Small intestine (tissue), 7 donors: ENCODE results near the gene UBA7. TPM values are rescaled to one million over a fixed set of nuclear protein-coding genes. Genes with fewer than 3 reads are reported as not detected.
"Not testable (repeated sequence)": the region's sequence is repeated elsewhere in the genome, so short reads cannot be mapped to it uniquely, and the experiment has no call there.

Source experiments
- DNase-seq, 2 donors: peaks; one replicate each; pipeline versions ENCODE4 v3.0.0 to v3.0.0-alpha.2; 2013
- FAIRE-seq: peaks from 2 replicates; lab custom pipeline; 2012; peaks lifted over from hg19 to GRCh38; lab: Jason Lieb, UNC
- H3K27ac ChIP-seq, 3 donors: one replicate each; pipeline ENCODE4 v1.5.1; 2013; ENCODE audit warnings: low read length in 2 of 3, mild to moderate bottlenecking in 2 of 3, control low read depth in 1 of 3, inconsistent platforms in 1 of 3, low read depth in 1 of 3, moderate library complexity in 1 of 3
- H3K27me3 ChIP-seq, 3 donors: one replicate each; pipeline ENCODE4 v1.6.1; 2013; ENCODE audit warnings: low read length in 3 of 3, inconsistent platforms in 1 of 3; ENCODE audit not compliant: control insufficient read depth in 3 of 3, insufficient read depth in 3 of 3
- H3K36me3 ChIP-seq, 3 donors: one replicate each; pipeline ENCODE4 v1.6.1; 2013; ENCODE audit warnings: low read length in 3 of 3, inconsistent platforms in 1 of 3, low read depth in 1 of 3, mild to moderate bottlenecking in 1 of 3, moderate library complexity in 1 of 3; ENCODE audit not compliant: control insufficient read depth in 3 of 3, insufficient read depth in 2 of 3
- H3K4me1 ChIP-seq, 3 donors: one replicate each; pipeline ENCODE4 v1.6.1; 2013; ENCODE audit warnings: low read length in 2 of 3, inconsistent platforms in 1 of 3, low read depth in 1 of 3, mild to moderate bottlenecking in 1 of 3, moderate library complexity in 1 of 3; ENCODE audit not compliant: control insufficient read depth in 3 of 3, insufficient read depth in 2 of 3
- H3K4me3 ChIP-seq, 3 donors: one replicate each; pipeline ENCODE4 v1.5.1; 2013; ENCODE audit warnings: low read length in 3 of 3, control low read depth in 1 of 3, inconsistent platforms in 1 of 3, low read depth in 1 of 3, mild to moderate bottlenecking in 1 of 3, moderate library complexity in 1 of 3
- H3K9me3 ChIP-seq, 2 donors: one replicate each; pipeline ENCODE4 v1.6.1; 2013; ENCODE audit warnings: low read depth in 1 of 2, low read length in 1 of 2; ENCODE audit not compliant: control insufficient read depth in 2 of 2, insufficient read depth in 1 of 2
- WGBS, 3 donors: extraction: QIAGEN DNeasy Blood & Tissue Kit; methylation state at CpG; one replicate each; pipeline ENCODE4 v1.1.7; 2013; 5-methylcytosine and 5-hydroxymethylcytosine counted together
- polyA plus RNA-seq, 4 donors: library from polyadenylated mRNA; stranded (reverse) in 3 of 4; unstranded in 1 of 4; fragments of 200-250 nt in 3 of 4; fragments of 120-200 nt in 1 of 4; gene quantifications; one replicate each; pipeline versions ENCODE4 v1.2.1 to v1.2.3, GENCODE V29; 2013
- donor health status: healthy with polysubstance abuse.
- donor health status: control.
- donor health status: control.
- donor health status: Bipolar disorder and iron deficiency.
- donor health status: healthy.

UBA7 gene
- polyA plus RNA-seq, 4 donors = 27.7 to 160 (median 69.3) TPM

DNA sequence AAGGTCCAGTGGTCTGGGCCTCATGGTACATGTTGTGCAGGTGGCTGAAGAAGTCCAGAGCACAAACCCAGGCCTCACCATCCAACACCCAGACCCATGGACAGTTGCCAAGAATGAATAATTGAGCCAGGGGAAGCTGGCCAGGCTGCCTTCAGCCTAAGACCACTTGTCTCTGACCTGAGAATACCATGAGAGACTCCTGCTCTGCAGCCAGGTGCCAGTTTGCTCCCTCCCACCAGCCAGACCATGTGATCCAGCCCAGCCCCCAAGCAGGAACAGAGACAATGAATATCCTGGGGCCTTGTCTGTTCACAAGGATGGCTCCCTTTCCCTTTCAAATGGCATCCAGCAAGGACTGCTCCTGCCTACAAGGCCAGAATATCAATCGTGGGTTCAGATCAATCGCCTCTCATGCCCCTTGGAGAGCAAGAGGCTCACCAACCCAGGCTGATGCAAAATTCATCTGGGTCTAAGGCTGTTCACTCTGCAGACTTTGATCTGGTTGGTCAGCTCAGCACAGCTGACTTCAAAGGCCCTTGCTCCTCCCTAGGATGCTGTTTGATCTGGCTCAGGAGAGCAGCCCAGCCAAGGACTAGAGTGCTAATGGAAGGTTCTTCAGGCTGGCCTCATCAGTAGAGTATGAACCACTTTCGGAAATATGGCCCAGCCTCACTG, 29.2 kb upstream of the UBA7 start:
- Histone ChIP-seq H3K36me3 (peaks cover 0 to 56% (median 0%) of the 10 kb centered on the region in 3 donors), H3K4me1 (peaks cover 0 to 29% (median 0%) of the 10 kb centered on the region in 3 donors), H3K27ac (no peak overlapping the region), H3K27me3 (no peaks in the 10 kb centered on the region), H3K9me3 (no peaks in the 10 kb centered on the region), H3K4me3 (no peak overlapping the region)
- DNase-seq (no peak), FAIRE-seq (no peak)
- WGBS, 3 donors = 89 to 92% (median 91%) methylated on average over 3 of the region's 3 CpGs

DNA sequence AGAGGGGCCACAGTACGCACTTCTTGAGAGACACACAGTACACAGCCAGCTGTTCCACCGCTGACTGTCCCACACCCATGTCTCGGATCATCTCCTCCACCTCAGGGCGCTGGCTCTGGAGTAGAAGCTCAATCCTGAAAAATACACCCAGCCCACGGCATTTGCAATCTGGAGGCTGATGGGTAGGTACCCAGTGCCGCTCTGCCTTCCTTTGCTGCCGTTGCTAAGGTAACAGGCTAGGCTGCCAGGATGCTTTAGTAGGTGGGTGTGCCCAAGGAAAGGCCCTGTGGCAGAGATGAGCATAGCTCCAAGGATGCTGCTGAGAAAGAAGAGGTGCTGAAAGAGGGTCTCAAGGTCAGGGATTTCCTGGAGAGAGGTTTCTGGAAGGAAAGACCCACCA, 28.1 kb upstream of the UBA7 start:
- Histone ChIP-seq H3K9me3 (no peaks in the 10 kb centered on the region), H3K4me1 (peaks cover 0 to 29% (median 0%) of the 10 kb centered on the region in 3 donors), H3K4me3 (no peak overlapping the region), H3K36me3 (peaks cover 0 to 61% (median 0%) of the 10 kb centered on the region in 3 donors), H3K27me3 (no peaks in the 10 kb centered on the region), H3K27ac (no peak overlapping the region)
- 86 to 93% (median 88%) methylated on average over 7 of the region's 7 CpGs for WGBS, 3 donors
- FAIRE-seq = no peak
- DNase-seq = no peak

DNA sequence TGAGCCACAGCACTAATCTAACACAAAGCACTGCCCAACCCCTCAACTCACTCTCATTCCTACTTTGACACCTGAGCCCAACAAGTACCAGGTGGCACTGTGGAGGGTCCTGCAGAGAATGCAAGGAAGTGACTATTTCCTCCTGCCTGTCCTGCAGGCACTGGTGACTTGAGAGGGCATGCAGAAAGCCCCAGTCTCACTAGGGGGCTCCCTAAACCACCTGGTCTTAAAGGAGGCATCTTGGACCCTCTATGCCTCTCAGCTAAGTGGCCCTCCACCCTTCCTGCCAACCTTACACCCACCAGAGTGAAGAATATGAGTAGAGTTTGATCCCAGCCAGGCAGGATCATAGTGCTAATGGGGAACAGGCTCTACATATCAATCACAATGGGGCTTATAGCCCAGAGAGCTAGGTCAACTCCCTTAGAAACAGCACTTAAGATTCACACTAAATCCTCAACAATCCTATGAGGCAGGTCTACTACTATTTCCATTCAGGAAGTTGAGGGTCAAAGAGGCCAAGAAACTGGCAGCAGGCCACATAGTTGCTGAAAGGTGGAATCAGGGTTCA, 27.5 kb upstream of the UBA7 start:
- DNase-seq (peak; percentile 28 to 56), FAIRE-seq (no peak)
- Histone ChIP-seq H3K36me3 (peaks cover 0 to 63% (median 0%) of the 10 kb centered on the region in 3 donors), H3K4me3 (no peak overlapping the region), H3K27me3 (no peaks in the 10 kb centered on the region), H3K4me1 (peaks cover 0 to 28% (median 0%) of the 10 kb centered on the region in 3 donors), H3K27ac (no peak overlapping the region), H3K9me3 (no peaks in the 10 kb centered on the region)

DNA sequence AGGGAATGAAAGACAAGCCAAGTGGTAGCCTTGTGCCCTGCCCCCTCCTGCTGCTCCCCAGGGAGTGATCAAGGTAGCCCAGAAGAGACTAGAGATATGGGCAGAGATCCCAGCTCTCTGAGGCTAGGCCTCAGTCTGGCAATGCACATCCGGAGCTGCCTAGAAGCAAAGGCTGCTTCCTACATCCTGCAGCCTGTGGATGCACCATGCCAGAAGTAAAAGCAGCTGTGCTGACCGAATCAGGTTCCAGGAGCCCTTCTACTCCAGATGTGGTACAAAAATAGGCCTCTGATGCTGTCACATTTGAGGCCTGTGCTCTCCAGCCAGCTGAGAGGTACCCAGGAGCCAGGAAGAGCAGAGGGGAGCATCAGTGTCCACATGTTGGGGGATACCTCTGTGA, 26.6 kb upstream of the UBA7 start:
- peaks cover 0 to 21% (median 0%) of the 10 kb centered on the region in 3 donors for H3K4me1 ChIP-seq
- FAIRE-seq = no peak
- H3K27me3 ChIP-seq = no peaks in the 10 kb centered on the region
- no peaks in the 10 kb centered on the region for H3K9me3 ChIP-seq
- peaks cover 0 to 64% (median 0%) of the 10 kb centered on the region in 3 donors for H3K36me3 ChIP-seq
- no peak overlapping the region for H3K4me3 ChIP-seq
- WGBS, 3 donors = 63 to 88% (median 76%) methylated on average over 2 of the region's 2 CpGs
- no peak for DNase-seq
- no peak overlapping the region for H3K27ac ChIP-seq

DNA sequence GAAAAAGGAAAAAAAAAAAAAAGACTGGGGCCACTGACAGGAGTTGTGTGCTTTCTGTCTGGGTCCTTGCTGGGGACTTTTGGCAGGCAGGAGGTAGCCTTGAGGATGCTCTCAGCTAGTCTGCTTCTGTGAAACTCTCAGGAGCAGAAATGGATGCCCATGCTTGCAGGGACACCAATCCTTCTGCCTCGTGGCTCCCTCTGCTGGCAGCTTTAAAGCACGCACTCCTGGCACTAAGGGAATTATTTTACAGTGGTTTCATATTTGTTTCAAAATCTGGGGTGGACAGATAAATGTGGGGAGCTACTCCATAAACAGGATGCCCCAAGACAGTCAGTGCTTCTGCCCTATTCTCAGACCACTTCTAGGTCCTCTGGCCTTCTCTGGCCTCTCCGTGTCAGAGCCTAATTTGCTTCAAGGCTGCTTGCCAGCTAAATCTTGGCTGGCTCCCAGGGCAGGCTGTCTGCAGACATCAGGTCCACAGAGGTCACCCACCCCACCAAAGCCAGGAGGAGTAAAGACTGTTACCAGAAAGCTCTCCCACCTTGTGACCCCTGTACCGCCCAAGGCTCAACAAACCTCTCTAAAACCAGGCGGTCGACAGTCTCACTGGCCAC, 25.5 kb upstream of the UBA7 start:
- Histone ChIP-seq H3K4me1 (peaks cover 0 to 16% (median 0%) of the 10 kb centered on the region in 3 donors), H3K27me3 (no peaks in the 10 kb centered on the region), H3K27ac (peak overlapping the region in 1 of 3 donors; percentile 21), H3K36me3 (peaks cover 0 to 54% (median 0%) of the 10 kb centered on the region in 3 donors), H3K4me3 (no peak overlapping the region), H3K9me3 (no peaks in the 10 kb centered on the region)
- WGBS, 3 donors = 36 to 48% (median 37%) methylated on average over 6 of the region's 6 CpGs
- FAIRE-seq = no peak
- peak; percentile 82 to 87 for DNase-seq

DNA sequence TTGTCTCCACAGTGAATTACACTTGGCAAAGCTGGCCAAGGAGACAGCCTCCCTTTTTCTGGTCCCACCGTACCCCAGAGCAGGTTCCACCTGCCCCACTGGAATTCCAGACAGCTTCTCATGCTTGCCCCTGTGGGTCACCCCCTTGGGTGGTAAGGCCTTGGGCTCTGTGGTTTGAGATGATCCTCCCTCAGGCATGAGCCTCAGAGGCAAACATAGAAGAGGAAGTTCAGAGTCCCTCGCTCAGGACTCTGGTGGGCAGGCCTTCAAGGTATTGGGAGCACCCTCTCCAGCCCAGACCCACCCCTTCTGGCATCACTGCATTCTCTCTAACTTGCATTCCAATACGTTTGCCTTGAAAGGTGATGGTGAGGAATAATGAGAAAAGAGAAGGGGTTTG, 17.6 kb upstream of the UBA7 start:
- Histone ChIP-seq H3K27ac (no peak overlapping the region), H3K27me3 (no peaks in the 10 kb centered on the region), H3K36me3 (peaks cover 0 to 54% (median 0%) of the 10 kb centered on the region in 3 donors), H3K4me3 (no peak overlapping the region), H3K9me3 (no peaks in the 10 kb centered on the region), H3K4me1 (no peaks in the 10 kb centered on the region)
- WGBS, 3 donors = 71 to 91% (median 77%) methylated on average over 3 of the region's 3 CpGs
- DNase-seq (no peak), FAIRE-seq (no peak)

DNA sequence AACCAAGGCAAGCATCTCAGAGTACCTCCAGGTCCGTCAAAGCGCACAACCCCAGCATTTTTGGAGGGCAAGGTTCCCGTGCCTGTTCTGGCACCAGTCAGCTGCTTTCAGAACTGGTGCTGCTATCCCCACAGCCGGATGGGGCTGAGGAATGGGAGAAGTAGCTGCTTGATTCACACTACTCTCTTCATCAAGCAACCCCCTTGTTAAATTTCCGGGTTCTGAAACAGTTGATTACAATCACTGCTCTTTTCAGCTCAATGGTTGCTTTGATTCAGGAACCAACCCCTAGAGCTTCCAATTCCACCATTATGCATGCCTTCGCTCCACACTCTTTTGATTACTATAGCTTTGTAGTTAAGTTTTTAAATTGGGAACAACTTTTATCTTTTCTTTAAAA, 12.3 kb upstream of the UBA7 start:
- WGBS, 3 donors = 75 to 88% (median 86%) methylated on average over 6 of the region's 6 CpGs
- no peaks in the 10 kb centered on the region for H3K27me3 ChIP-seq
- peaks cover 0 to 29% (median 0%) of the 10 kb centered on the region in 3 donors for H3K36me3 ChIP-seq
- H3K4me3 ChIP-seq = no peak overlapping the region
- H3K4me1 ChIP-seq = no peaks in the 10 kb centered on the region
- DNase-seq (no peak), FAIRE-seq (no peak)
- no peak overlapping the region for H3K27ac ChIP-seq
- H3K9me3 ChIP-seq = no peaks in the 10 kb centered on the region

DNA sequence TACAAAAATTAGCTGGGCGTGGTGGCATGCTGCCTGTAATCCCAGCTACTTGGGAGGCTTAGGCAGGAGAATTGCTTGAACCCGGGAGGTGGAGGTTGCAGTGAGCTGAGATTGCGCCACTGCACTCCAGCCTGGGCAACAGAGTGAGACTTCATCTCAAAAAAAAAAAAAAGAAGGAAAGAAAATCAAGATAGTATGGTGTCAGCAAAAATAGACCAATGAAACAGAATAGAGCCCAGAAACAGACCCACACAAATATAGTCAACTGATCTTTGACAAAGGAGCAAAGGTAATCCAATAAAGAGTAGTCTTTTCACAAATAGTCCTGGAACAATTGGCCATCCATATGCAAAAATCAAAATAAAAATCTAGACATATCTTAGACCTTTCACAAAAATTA, 9.4 kb upstream of the UBA7 start:
- H3K4me3 ChIP-seq, H3K9me3 ChIP-seq, FAIRE-seq, H3K36me3 ChIP-seq, DNase-seq, H3K27me3 ChIP-seq, H3K27ac ChIP-seq, H3K4me1 ChIP-seq: not testable (repeated sequence)
- 79 to 96% (median 93%) methylated on average over 3 of the region's 3 CpGs for WGBS, 3 donors
